ENCODE results near the gene SLC6A19. TPM values are rescaled to one million over a fixed set of nuclear protein-coding genes. Genes with fewer than 3 reads are reported as not detected.

SLC6A19 gene
- total RNA-seq, 1 experiment from 2014 or later = not detected

DNA sequence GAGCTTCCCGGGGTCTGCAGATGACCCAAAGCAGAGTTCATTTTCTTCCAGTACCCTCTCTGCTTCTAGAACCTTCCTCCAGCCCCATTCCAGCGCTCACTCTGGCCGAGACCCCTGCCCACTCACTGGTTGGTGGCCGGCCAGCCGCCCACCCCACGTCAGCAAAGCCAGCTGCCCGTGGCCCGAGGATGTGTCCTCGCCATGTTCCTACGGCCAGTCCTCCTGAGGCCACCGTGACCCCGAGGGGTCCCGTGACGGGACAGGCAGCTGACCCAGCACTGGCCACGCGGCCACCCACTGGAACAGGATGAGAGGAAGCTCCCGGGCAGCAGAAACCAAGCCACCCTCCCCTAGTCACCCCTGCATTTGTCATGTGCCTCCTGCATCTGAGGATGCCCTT is 39.1 kb upstream of the SLC6A19 start:
- ATAC-seq (no peak), DNase-seq (no peak)
- Histone ChIP-seq H3K36me3 (ENCODE audit: low read depth, low read length) (no peaks in the 10 kb centered on the region), H3K9me3 (ENCODE audit: low read length) (no peaks in the 10 kb centered on the region), H3K4me3 (ENCODE audit: low read length) (no peak overlapping the region), H3K27me3 (ENCODE audit: low read length) (no peaks in the 10 kb centered on the region), H4K20me1 (ENCODE audit: low read length) (no peaks in the 10 kb centered on the region), H3F3A (ENCODE audit: low read length, unreplicated experiment) (no peaks in the 10 kb centered on the region), H3K4me2 (ENCODE audit: low read length) (peak overlapping the region; percentile 76), H2AFZ (ENCODE audit: low read length) (no peak overlapping the region), H3K79me2 (ENCODE audit: low read length) (no peaks in the 10 kb centered on the region), H3K27ac (ENCODE audit: low read length) (peak overlapping the region; percentile 98; the same call in 1 of the 2 replicates), H3K9me2 (replicated peaks; ENCODE audit: low read length) (no peaks in the 10 kb centered on the region), H3K9ac (ENCODE audit: low read length) (peak overlapping the region; percentile 79; the same call in 1 of the 2 replicates), H3K4me1 (ENCODE audit: insufficient read depth, low read length) (peaks cover 20% of the 10 kb centered on the region)
- TF ChIP-seq, protein P1, sequence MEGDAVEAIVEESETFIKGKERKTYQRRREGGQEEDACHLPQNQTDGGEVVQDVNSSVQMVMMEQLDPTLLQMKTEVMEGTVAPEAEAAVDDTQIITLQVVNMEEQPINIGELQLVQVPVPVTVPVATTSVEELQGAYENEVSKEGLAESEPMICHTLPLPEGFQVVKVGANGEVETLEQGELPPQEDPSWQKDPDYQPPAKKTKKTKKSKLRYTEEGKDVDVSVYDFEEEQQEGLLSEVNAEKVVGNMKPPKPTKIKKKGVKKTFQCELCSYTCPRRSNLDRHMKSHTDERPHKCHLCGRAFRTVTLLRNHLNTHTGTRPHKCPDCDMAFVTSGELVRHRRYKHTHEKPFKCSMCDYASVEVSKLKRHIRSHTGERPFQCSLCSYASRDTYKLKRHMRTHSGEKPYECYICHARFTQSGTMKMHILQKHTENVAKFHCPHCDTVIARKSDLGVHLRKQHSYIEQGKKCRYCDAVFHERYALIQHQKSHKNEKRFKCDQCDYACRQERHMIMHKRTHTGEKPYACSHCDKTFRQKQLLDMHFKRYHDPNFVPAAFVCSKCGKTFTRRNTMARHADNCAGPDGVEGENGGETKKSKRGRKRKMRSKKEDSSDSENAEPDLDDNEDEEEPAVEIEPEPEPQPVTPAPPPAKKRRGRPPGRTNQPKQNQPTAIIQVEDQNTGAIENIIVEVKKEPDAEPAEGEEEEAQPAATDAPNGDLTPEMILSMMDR (conservative IDR thresholded peaks at IDR 0.05; ENCODE audit: low read depth, low read length) = no peak
- no peak for TF ChIP-seq EZH2phosphoT487 (IDR thresholded peaks at IDR 0.05; ENCODE audit: borderline replicate concordance, low read length)
- TF ChIP-seq EZH2 (IDR thresholded peaks at IDR 0.05; ENCODE audit: low read length, unreplicated experiment) = no peak
- BruUV-seq (replicated peaks) = no TSS peak
- intact Hi-C loops (cut with micrococcal nuclease) = loop anchor here (10.0 kb wide), 1 partner anchor 157 kb away; the partner anchor contains the start of gene NKD2
- POLR2A ChIA-PET (ENCODE audit: unreplicated experiment) = interaction anchor here (0.6 to 0.7 kb wide), 2 partner anchors 9 to 57 kb away, joined by 3 to 4 read pairs; no protein-coding TSS in a partner anchor
- CTCF ChIA-PET = interaction anchor here (1.6 to 2.4 kb wide), 2 partner anchors 12 to 228 kb away, joined by 4 to 17 read pairs; no protein-coding TSS in a partner anchor

DNA sequence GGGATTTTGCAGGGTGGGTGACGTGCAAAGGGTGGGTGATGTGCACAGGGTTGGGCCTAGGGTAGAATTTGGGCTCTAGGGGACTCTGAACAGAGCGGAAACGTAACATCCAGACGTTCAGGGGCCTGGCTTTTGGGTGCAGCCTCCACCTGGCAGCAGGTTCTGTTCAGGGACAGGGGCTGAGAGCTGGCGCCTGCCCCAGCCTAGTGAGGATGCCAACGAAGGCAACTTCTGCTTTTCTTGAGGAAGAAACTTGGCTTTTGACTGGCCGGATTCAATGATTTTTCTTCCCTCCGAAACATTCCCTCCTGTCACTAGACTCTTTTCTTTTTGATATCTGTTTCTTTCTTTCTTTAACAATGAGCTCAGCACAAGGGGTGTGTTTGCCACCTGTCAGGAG is 38.6 kb upstream of the SLC6A19 start:
- Histone ChIP-seq H2AFZ (ENCODE audit: low read length) (no peak overlapping the region), H3K4me1 (ENCODE audit: insufficient read depth, low read length) (peaks cover 20% of the 10 kb centered on the region), H3K9ac (ENCODE audit: low read length) (no peak overlapping the region), H3K4me3 (ENCODE audit: low read length) (no peak overlapping the region), H3K27ac (ENCODE audit: low read length) (no peak overlapping the region), H3K79me2 (ENCODE audit: low read length) (no peaks in the 10 kb centered on the region), H4K20me1 (ENCODE audit: low read length) (no peaks in the 10 kb centered on the region), H3K4me2 (ENCODE audit: low read length) (no peak overlapping the region), H3K9me3 (ENCODE audit: low read length) (no peaks in the 10 kb centered on the region), H3F3A (ENCODE audit: low read length, unreplicated experiment) (no peaks in the 10 kb centered on the region), H3K36me3 (ENCODE audit: low read depth, low read length) (no peaks in the 10 kb centered on the region), H3K27me3 (ENCODE audit: low read length) (no peaks in the 10 kb centered on the region), H3K9me2 (replicated peaks; ENCODE audit: low read length) (no peaks in the 10 kb centered on the region)
- POLR2A ChIA-PET (ENCODE audit: unreplicated experiment) = no interaction called here
- intact Hi-C loops (cut with micrococcal nuclease) = loop anchor here (10.0 kb wide), 1 partner anchor 158 kb away; the partner anchor contains the start of gene NKD2
- no TSS peak for BruUV-seq (replicated peaks)
- TF ChIP-seq, protein P1 (conservative IDR thresholded peaks at IDR 0.05; ENCODE audit: low read depth, low read length) = no peak
- TF ChIP-seq EZH2 (IDR thresholded peaks at IDR 0.05; ENCODE audit: low read length, unreplicated experiment) (no peak), EZH2phosphoT487 (IDR thresholded peaks at IDR 0.05; ENCODE audit: borderline replicate concordance, low read length) (no peak)
- CTCF ChIA-PET = interaction anchor here (2.4 kb wide), 1 partner anchor 12 kb away, joined by 17 read pairs; no protein-coding TSS in a partner anchor
- DNase-seq (no peak), ATAC-seq (no peak)

DNA sequence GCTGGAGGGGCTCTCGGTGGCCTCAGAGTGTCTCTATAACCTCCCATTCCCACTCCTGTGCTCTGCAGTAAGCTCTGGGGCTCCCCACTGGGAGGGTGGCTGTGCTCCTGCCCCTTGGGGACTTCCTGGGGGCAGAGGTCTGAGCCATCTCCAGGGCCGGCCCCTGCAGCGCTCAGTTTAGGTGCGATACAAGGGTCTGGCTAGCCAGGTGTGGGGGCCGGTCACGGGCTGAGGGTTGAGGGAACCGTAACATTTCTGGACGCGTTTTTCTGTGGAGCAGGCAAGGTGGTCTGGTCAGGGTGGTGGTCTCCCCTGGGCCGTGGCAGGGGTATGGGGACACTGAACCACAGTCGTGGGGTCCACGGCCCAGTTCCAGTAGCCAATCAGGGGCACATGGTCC is 38.0 kb upstream of the SLC6A19 start:
- no peak overlapping the region for H3K27ac ChIP-seq (ENCODE audit: low read length)
- H3K4me3 ChIP-seq (ENCODE audit: low read length) = no peak overlapping the region
- no peaks in the 10 kb centered on the region for H3K27me3 ChIP-seq (ENCODE audit: low read length)
- intact Hi-C loops (cut with micrococcal nuclease) = loop anchor here (10.0 kb wide), 1 partner anchor 159 kb away; the partner anchor contains the start of gene NKD2
- H3K9ac ChIP-seq (ENCODE audit: low read length) = no peak overlapping the region
- ATAC-seq = no peak
- no peaks in the 10 kb centered on the region for H3K9me3 ChIP-seq (ENCODE audit: low read length)
- no peaks in the 10 kb centered on the region for H3K9me2 ChIP-seq (replicated peaks; ENCODE audit: low read length)
- H4K20me1 ChIP-seq (ENCODE audit: low read length) = no peaks in the 10 kb centered on the region
- H3K4me2 ChIP-seq (ENCODE audit: low read length) = no peak overlapping the region
- POLR2A ChIA-PET (ENCODE audit: unreplicated experiment) = no interaction called here
- BruUV-seq (replicated peaks) = no TSS peak
- H2AFZ ChIP-seq (ENCODE audit: low read length) = no peak overlapping the region
- H3F3A ChIP-seq (ENCODE audit: low read length, unreplicated experiment) = no peaks in the 10 kb centered on the region
- no peak for TF ChIP-seq EZH2 (IDR thresholded peaks at IDR 0.05; ENCODE audit: low read length, unreplicated experiment)
- H3K79me2 ChIP-seq (ENCODE audit: low read length) = no peaks in the 10 kb centered on the region
- CTCF ChIA-PET = interaction anchor here (2.4 kb wide), 1 partner anchor 11 kb away, joined by 17 read pairs; no protein-coding TSS in a partner anchor
- peaks cover 23% of the 10 kb centered on the region for H3K4me1 ChIP-seq (ENCODE audit: insufficient read depth, low read length)
- no peak for DNase-seq
- H3K36me3 ChIP-seq (ENCODE audit: low read depth, low read length) = no peaks in the 10 kb centered on the region
